ENCODE measurements around the gene NCAM1. TPM values are rescaled to one million over a fixed set of nuclear protein-coding genes. Genes with fewer than 3 reads are reported as not detected.

NCAM1 gene
- polyA plus RNA-seq, 3 donors: 64.4 to 77.8 (median 73.2) TPM

GRCh38 chr11:113124006-113124405, 162.8 kb downstream of the NCAM1 start:
- no peak for DNase-seq

GRCh38 chr11:113124578-113124977, 163.4 kb downstream of the NCAM1 start:
- no peak for DNase-seq

- no peak for DNase-seq
Measured at GRCh38 chr11:113129261-113129992, 168.2 kb downstream of the NCAM1 start.

- DNase-seq: no peak
Measured at GRCh38 chr11:113131036-113131775, 170.0 kb downstream of the NCAM1 start.

- no peak for DNase-seq
Measured at GRCh38 chr11:113133071-113133470, 171.9 kb downstream of the NCAM1 start.

- no peak for DNase-seq
Measured at GRCh38 chr11:113134626-113135025, 173.4 kb downstream of the NCAM1 start.

- DNase-seq: no peak
Measured at GRCh38 chr11:113137713-113138529, 176.7 kb downstream of the NCAM1 start.

- DNase-seq: no peak
Measured at GRCh38 chr11:113138731-113139130, 177.5 kb downstream of the NCAM1 start.

GRCh38 chr11:113141010-113141409, 179.8 kb downstream of the NCAM1 start:
- DNase-seq: no peak

- no peak for DNase-seq
Measured at GRCh38 chr11:113142508-113142907, 181.3 kb downstream of the NCAM1 start.

- DNase-seq: no peak
Measured at GRCh38 chr11:113147249-113147648, 186.0 kb downstream of the NCAM1 start.

GRCh38 chr11:113148076-113148475, 186.9 kb downstream of the NCAM1 start:
- DNase-seq: no peak

- DNase-seq: no peak
Measured at GRCh38 chr11:113148652-113149051, 187.4 kb downstream of the NCAM1 start.

- DNase-seq: no peak
Measured at GRCh38 chr11:113151521-113151920, 190.3 kb downstream of the NCAM1 start.

- no peak for DNase-seq
Measured at GRCh38 chr11:113152500-113152899, 191.3 kb downstream of the NCAM1 start.

- DNase-seq: no peak
Measured at GRCh38 chr11:113153847-113154246, 192.6 kb downstream of the NCAM1 start.

GRCh38 chr11:113159988-113160807, 199.0 kb downstream of the NCAM1 start:
- no peak for DNase-seq

- DNase-seq: no peak
Measured at GRCh38 chr11:113160808-113161124, 199.5 kb downstream of the NCAM1 start.

GRCh38 chr11:113161711-113162591, 200.7 kb downstream of the NCAM1 start:
- no peak for DNase-seq

GRCh38 chr11:113162592-113162962, 201.4 kb downstream of the NCAM1 start:
- no peak for DNase-seq
